GM03348 (cell line): ENCODE results near the gene ATOSA.

Source experiments
- DNase-seq: peaks from one replicate; pipeline ENCODE4 v3.0.0; 2012; ENCODE audit warnings: low spot score

The ATOSA gene

DNA sequence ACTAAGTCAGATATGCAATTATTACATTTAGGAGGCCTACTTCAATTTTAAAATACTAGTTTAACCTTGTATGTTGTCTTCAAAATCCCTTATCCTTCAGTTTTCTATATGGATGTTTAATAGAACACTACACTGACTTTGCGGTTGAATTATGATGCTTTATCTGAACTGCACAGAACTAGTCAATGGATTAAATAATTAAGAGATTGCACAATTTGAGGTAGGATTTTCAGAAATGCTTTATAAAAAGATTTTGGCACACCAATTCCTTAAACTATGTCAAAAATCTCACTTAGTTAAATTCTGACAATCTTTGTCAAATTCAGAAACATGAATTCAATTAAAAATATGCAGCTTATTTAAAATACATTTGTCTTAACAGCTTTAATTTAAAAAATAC lies 28.1 kb downstream of the ATOSA start:
- no peak for DNase-seq

DNA sequence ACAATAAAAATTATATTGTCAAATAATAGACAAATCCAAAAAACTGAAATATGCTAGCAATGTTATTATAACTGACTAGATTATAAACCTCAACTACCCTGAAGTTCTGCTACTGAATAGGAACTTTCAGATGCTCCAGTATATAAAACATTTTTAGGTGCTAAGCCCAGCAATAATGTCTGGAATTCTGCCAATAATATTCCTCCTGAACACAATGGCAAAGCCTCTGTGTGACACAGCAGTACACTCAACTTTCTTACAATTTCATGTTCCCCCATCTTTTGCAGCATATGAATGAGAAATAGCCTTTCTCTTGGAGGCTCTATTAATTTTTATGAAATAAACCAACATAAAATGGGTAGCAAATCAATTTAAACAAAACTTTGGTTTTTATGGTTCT lies 29.5 kb downstream of the ATOSA start:
- no peak for DNase-seq

DNA sequence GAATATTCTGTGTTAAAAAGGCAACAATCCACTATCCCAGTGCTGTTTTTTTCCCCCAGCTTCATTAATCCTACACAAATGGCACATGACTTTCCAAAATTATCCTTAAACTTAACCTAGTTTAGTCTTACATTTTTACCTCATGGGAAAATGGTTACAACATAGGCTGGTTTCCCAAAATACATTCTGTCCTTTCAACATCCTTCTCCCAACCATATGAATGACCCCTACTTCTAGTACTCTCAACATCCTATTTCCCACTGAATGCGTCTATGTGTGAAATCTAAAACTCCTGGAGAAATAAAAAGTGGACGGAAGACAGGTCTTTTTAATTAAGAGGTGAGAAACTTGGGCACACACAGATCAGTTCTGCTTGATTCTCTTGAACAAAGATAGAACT lies 33.3 kb downstream of the ATOSA start:
- no peak for DNase-seq

DNA sequence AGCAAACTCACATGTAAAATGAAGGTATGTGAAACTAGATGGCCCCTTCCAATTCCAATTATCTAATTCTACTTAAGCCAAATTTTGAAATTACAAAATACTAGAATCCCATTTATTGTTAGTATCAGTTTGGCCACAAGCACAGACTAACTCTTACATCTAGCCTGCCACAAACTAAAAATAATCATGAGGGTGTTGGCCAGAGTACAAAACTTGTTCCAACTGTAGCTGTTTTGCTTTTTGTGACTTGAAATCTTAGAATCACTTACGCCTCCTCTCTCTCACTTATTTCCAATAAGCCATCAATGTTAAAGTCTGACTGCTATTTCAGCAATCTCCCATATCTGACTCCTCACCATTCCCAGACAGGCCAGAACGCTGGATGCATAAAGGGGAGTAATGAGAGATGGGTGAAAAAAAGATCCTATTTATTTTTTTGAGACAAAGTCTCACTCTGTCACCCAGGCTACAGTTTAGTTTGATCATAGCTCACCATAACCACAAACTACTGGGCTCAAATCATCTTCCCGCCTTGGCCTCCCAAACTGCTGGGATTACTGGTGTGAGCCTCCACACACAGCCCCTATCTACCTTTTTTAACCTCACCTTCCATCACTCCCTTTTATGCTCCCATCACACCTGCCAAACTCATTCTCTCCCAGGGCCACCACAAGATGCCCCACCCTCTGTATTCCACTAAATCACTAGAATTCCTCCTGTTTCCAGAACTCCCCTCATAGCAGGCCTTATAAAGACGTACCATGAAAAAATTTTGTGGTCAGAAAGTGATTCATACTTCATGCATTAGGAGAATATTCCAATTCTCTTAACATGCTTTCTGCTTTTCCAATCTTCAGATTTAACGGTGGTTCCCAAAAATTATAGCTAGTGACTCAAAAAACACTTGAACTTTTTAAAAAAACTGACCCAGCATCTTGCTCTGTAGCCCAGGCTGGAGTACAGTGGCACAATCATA lies 36.5 kb downstream of the ATOSA start:
- peak; percentile 67 for DNase-seq

DNA sequence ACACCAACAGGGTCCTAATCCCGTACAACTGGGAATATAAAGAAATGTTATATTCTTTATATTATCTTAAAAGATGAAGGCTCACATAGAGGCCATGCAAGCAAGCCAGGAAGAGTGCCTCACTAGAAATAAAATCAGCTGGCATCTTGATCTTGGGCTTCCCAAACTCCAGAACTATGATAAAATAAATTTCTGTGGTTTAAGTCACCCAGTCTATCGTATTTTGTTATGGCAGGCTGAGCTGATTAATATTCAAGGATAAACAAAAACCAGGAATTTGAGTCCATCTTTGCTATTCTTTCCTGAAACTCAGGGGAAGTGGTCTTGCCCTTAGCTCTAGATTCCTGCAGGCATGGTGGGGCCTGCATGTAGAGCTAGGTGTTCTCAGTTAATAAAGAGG lies 42.7 kb downstream of the ATOSA start:
- no peak for DNase-seq

DNA sequence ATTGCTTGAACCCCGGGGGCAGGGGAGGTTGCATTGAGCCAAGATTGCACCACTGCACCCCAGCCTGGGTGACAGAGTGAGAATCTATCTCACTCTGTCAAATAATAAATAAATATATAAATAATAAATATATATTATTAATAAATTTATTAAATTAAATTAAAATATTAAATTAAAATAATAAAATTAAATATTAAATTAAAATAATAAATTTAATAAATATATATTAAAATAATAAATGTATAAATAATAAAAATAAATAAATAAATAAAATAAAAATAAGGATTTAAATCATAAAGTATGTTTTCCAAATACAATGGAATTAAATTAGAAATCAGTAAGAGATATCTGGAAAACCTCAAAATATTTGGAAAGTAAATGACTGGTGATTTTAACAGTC lies 43.3 kb downstream of the ATOSA start:
- DNase-seq = no peak
